H9 (cell line): Measurements from ENCODE around the gene MOV10L1. TPM values are rescaled to one million over a fixed set of nuclear protein-coding genes. Genes with fewer than 3 reads are reported as not detected.

Experiments
- DNase-seq: peaks from one replicate; pipeline ENCODE4 v3.0.0-alpha.2; 2017
- H2AFZ ChIP-seq: one replicate; pipeline ENCODE4 v1.6.1; 2013; ENCODE audit warnings: mild to moderate bottlenecking, low read length, control low read depth, moderate library complexity
- H2AK5ac ChIP-seq: 2 replicates; pipeline ENCODE4 v1.6.1; 2013; ENCODE audit warnings: low read length, control low read depth, mixed read lengths; ENCODE audit not compliant: insufficient read length
- H2BK120ac ChIP-seq: one replicate; pipeline ENCODE4 v1.6.1; 2013; ENCODE audit warnings: low read depth, mild to moderate bottlenecking, low read length, control low read depth, inconsistent platforms; ENCODE audit not compliant: poor library complexity, severe bottlenecking
- H2BK12ac ChIP-seq: 2 replicates; pipeline ENCODE4 v1.6.1; 2013; ENCODE audit warnings: low read length, control low read depth, mixed read lengths, low read depth; ENCODE audit not compliant: insufficient read length
- H2BK15ac ChIP-seq: 2 replicates; pipeline ENCODE4 v1.6.1; 2013; ENCODE audit warnings: low read depth, low read length, control low read depth
- H2BK20ac ChIP-seq: one replicate; pipeline ENCODE4 v1.6.1; 2013; ENCODE audit warnings: low read depth, mild to moderate bottlenecking, low read length, control low read depth, inconsistent platforms; ENCODE audit not compliant: poor library complexity, severe bottlenecking
- H2BK5ac ChIP-seq: 2 replicates; pipeline ENCODE4 v1.6.1; 2013; ENCODE audit warnings: low read length, control low read depth, mixed read lengths; ENCODE audit not compliant: insufficient read length
- H3K14ac ChIP-seq: 2 replicates; pipeline ENCODE4 v1.6.1; 2013; ENCODE audit warnings: low read length, control low read depth; ENCODE audit not compliant: insufficient read depth
- H3K18ac ChIP-seq: 2 replicates; pipeline ENCODE4 v1.6.1; 2013; ENCODE audit warnings: low read depth, mild to moderate bottlenecking, mixed read lengths, low read length, control low read depth; ENCODE audit not compliant: insufficient read length
- H3K23ac ChIP-seq: 2 replicates; pipeline ENCODE4 v1.6.1; 2013; ENCODE audit warnings: low read length, control low read depth, mixed read lengths, low read depth; ENCODE audit not compliant: insufficient read length
- H3K23me2 ChIP-seq: 2 replicates; pipeline ENCODE4 v1.6.1; 2013; ENCODE audit warnings: low read depth, mild to moderate bottlenecking, mixed read lengths, low read length, control low read depth; ENCODE audit not compliant: insufficient read length, poor library complexity, severe bottlenecking
- H3K27ac ChIP-seq: 2 replicates; pipeline ENCODE4 v1.5.1; 2013; ENCODE audit warnings: low read length, control low read depth, mixed read lengths, low read depth; ENCODE audit not compliant: insufficient read length
- H3K27me3 ChIP-seq: 2 replicates; pipeline ENCODE4 v1.6.1; 2013; ENCODE audit warnings: low read length, control low read depth, inconsistent platforms; ENCODE audit not compliant: insufficient read depth
- H3K4ac ChIP-seq: 2 replicates; pipeline ENCODE4 v1.6.1; 2013; ENCODE audit warnings: low read depth, mild to moderate bottlenecking, control low read depth, inconsistent platforms, low read length, moderate library complexity
- H3K4me1 ChIP-seq: 2 replicates; pipeline ENCODE4 v1.6.1; 2013; ENCODE audit warnings: low read length, control low read depth, inconsistent platforms; ENCODE audit not compliant: insufficient read depth
- H3K4me2 ChIP-seq: 2 replicates; pipeline ENCODE4 v1.6.1; 2013; ENCODE audit warnings: low read length, control low read depth, mixed read lengths; ENCODE audit not compliant: insufficient read length, insufficient read depth
- H3K56ac ChIP-seq: 2 replicates; pipeline ENCODE4 v1.6.1; 2013; ENCODE audit warnings: low read depth, mild to moderate bottlenecking, mixed read lengths, low read length, control low read depth; ENCODE audit not compliant: insufficient read length
- H3K79me1 ChIP-seq: 2 replicates; pipeline ENCODE4 v1.6.1; 2013; ENCODE audit warnings: low read depth, mild to moderate bottlenecking, moderate library complexity, low read length, control low read depth, inconsistent platforms; ENCODE audit not compliant: insufficient read depth, poor library complexity, severe bottlenecking
- H3K79me2 ChIP-seq: 2 replicates; pipeline ENCODE4 v1.6.1; 2013; ENCODE audit warnings: low read length, control low read depth, inconsistent platforms; ENCODE audit not compliant: insufficient read depth
- H3K9ac ChIP-seq: 2 replicates; pipeline ENCODE4 v1.6.1; 2013; ENCODE audit warnings: low read length, control low read depth, mixed read lengths; ENCODE audit not compliant: insufficient read length; ENCODE audit errors: extremely low read depth
- H3K9me3 ChIP-seq: one replicate; pipeline ENCODE4 v1.6.1; 2013; ENCODE audit warnings: low read depth, low read length, inconsistent platforms; ENCODE audit not compliant: control insufficient read depth
- H3T11ph ChIP-seq: one replicate; pipeline ENCODE4 v1.6.1; 2013; ENCODE audit warnings: mild to moderate bottlenecking, low read length, control low read depth, inconsistent platforms
- H4K20me1 ChIP-seq: one replicate; pipeline ENCODE4 v1.6.1; 2013; ENCODE audit not compliant: control insufficient read depth, insufficient read length, insufficient read depth
- H4K5ac ChIP-seq: 2 replicates; pipeline ENCODE4 v1.6.1; 2013; ENCODE audit warnings: low read depth, mild to moderate bottlenecking, mixed read lengths, low read length, control low read depth; ENCODE audit not compliant: insufficient read length
- H4K8ac ChIP-seq: replicated peaks from 2 replicates; pipeline ENCODE4 v1.6.1; 2013; ENCODE audit warnings: low read length, control low read depth, mixed read lengths, low read depth; ENCODE audit not compliant: insufficient read length
- H4K91ac ChIP-seq: 2 replicates; pipeline ENCODE4 v1.6.1; 2013; ENCODE audit warnings: low read depth, mild to moderate bottlenecking, moderate library complexity, mixed read lengths, low read length, control low read depth; ENCODE audit not compliant: insufficient read length
- H3K27ac Mint-ChIP-seq, 3 experiments: 2 replicates in 2 of 3; 3 replicates in 1 of 3; pipeline ENCODE4 v1.8.0; 2020 to 2021; ENCODE audit warnings: mixed read lengths in 3 of 3, mild to moderate bottlenecking in 1 of 3, moderate library complexity in 1 of 3
- H3K27me3 Mint-ChIP-seq: 2 replicates; pipeline ENCODE4 v1.8.0; 2021; ENCODE audit warnings: low read depth, mild to moderate bottlenecking, moderate library complexity, mixed read lengths
- H3K36me3 Mint-ChIP-seq, 3 experiments: 2 replicates in 2 of 3; 3 replicates in 1 of 3; pipeline ENCODE4 v1.8.0; 2020 to 2021; ENCODE audit warnings: low read depth in 3 of 3, mixed read lengths in 3 of 3; ENCODE audit not compliant: insufficient read depth in 1 of 3
- H3K4me1 Mint-ChIP-seq, 2 experiments: 2 replicates each; pipeline ENCODE4 v1.8.0; 2020; ENCODE audit warnings: mixed read lengths in 2 of 2
- H3K4me3 Mint-ChIP-seq, 2 experiments: 2 replicates in 1 of 2; 3 replicates in 1 of 2; pipeline ENCODE4 v1.8.0; 2020 to 2021; ENCODE audit warnings: mild to moderate bottlenecking in 2 of 2, mixed read lengths in 2 of 2, moderate library complexity in 1 of 2
- H3K9me3 Mint-ChIP-seq, 2 experiments: 2 replicates in 1 of 2; 3 replicates in 1 of 2; pipeline ENCODE4 v1.8.0; 2020; ENCODE audit warnings: mild to moderate bottlenecking in 2 of 2, mixed read lengths in 2 of 2, moderate library complexity in 1 of 2
- CTCF ChIP-seq: fragments of 200-600 bp; sonication (generic); conservative IDR thresholded peaks from 3 replicates; pipeline ENCODE4 v1.8.0; 2021; ENCODE audit warnings: antibody characterized with exemption, mild to moderate bottlenecking
- WGBS: extraction: QIAGEN DNeasy Blood & Tissue Kit; methylation state at CpG from one replicate; pipeline ENCODE4 v1.1.7; 2013; ENCODE audit warnings: missing lambda C conversion rate, low lambda C conversion rate, mixed read lengths; ENCODE audit not compliant: insufficient read length; ENCODE audit errors: extremely low coverage; 5-methylcytosine and 5-hydroxymethylcytosine counted together
- total RNA-seq: library from RNA; stranded (reverse); gene quantifications from 2 replicates; pipeline ENCODE4 v1.2.1, GENCODE V29; 2021

The MOV10L1 gene
- total RNA-seq, 1 experiment from 2014 or later = not detected

DNA sequence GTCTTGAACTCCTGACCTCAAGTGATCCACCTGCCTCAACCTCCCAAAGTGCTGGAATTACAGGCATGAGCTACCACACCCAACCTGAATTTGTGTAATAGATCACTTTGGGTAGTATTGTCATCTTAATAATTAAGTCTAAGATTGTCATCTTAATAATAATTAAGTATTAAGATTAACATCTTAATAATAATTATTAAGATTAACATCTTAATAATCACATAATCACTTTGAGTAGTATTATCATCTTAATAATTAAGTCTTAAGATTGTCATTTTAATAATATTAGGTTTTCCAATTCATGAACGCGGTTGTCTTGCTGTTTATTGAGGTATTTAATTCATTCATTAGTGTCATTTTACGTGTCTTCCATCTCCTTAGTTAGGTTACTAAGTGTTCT, 8.2 kb downstream of the MOV10L1 start:
- Histone ChIP-seq H2BK5ac (no peak overlapping the region), H3K79me1 (no peaks in the 10 kb centered on the region), H3K9ac (no peak overlapping the region), H3K23me2 (no peaks in the 10 kb centered on the region), H4K8ac (no peak overlapping the region), H3K27me3 (no peaks in the 10 kb centered on the region), H2AFZ (no peak overlapping the region), H2BK12ac (no peak overlapping the region), H3K27ac (no peak overlapping the region), H3K4ac (no peak overlapping the region), H2AK5ac (no peak overlapping the region), H4K5ac (no peak overlapping the region), H2BK20ac (no peak overlapping the region), H3K23ac (no peak overlapping the region), H3K4me1 (no peaks in the 10 kb centered on the region), H3K56ac (no peak overlapping the region), H3T11ph (no peak overlapping the region), H3K79me2 (no peaks in the 10 kb centered on the region), H3K18ac (no peak overlapping the region), H3K4me2 (no peak overlapping the region), H2BK15ac (no peak overlapping the region), H3K9me3 (no peaks in the 10 kb centered on the region), H4K91ac (no peak overlapping the region), H3K14ac (no peak overlapping the region), H2BK120ac (no peak overlapping the region), H4K20me1 (no peaks in the 10 kb centered on the region)
- H3K27ac Mint-ChIP-seq = no peak overlapping the region
- no peaks in the 10 kb centered on the region; a peak in 1 of 5 replicates for H3K9me3 Mint-ChIP-seq
- no peak for TF ChIP-seq CTCF
- no peaks in the 10 kb centered on the region for H3K4me1 Mint-ChIP-seq
- H3K27me3 Mint-ChIP-seq = peaks cover 15% of the 10 kb centered on the region
- no CpG with 5 or more reads among the region's 3 CpGs for WGBS
- DNase-seq = no peak
- no peaks in the 10 kb centered on the region for H3K36me3 Mint-ChIP-seq
- H3K4me3 Mint-ChIP-seq = no peak overlapping the region
